Esophagus muscularis mucosa (tissue), 4 donors: ENCODE results near the gene SH2D6. TPM values are rescaled to one million over a fixed set of nuclear protein-coding genes. Genes with fewer than 3 reads are reported as not detected.

ENCODE experiments used
- DNase-seq: peaks from one replicate; pipeline ENCODE4 v3.0.0-alpha.2; 2017; ENCODE audit errors: extremely low spot score
- H3K27ac ChIP-seq, 4 donors: fragments of 200-600 bp; sonication (generic); replicated peaks in 1 of 4; 1 replicate in 3 of 4; 2 replicates in 1 of 4; pipeline ENCODE4 v1.5.1; 2016 to 2019; ENCODE audit warnings: mild to moderate bottlenecking in 1 of 4
- H3K27me3 ChIP-seq, 4 donors: fragments of 200-600 bp; sonication (generic); one replicate each; pipeline versions ENCODE4 v1.5.1 to v1.6.0; 2016 to 2019
- H3K36me3 ChIP-seq, 4 donors: fragments of 200-600 bp; sonication (generic); one replicate each; pipeline ENCODE4 v1.5.1; 2016 to 2019
- H3K4me1 ChIP-seq, 4 donors: fragments of 200-600 bp; sonication (generic); one replicate each; pipeline ENCODE4 v1.5.1; 2016 to 2019
- H3K4me3 ChIP-seq, 4 donors: fragments of 200-600 bp; sonication (generic); 1 replicate in 2 of 4; 2 replicates in 2 of 4; pipeline ENCODE4 v1.5.1; 2016 to 2019; ENCODE audit warnings: mild to moderate bottlenecking in 4 of 4, moderate library complexity in 1 of 4
- H3K9me3 ChIP-seq, 4 donors: fragments of 200-600 bp; sonication (generic); 1 replicate in 3 of 4; 2 replicates in 1 of 4; pipeline ENCODE4 v1.5.1; 2016 to 2019
- CTCF ChIP-seq, 3 experiments: fragments of 200-600 bp in 2 of 3; fragments of 450-650 bp in 1 of 3; sonication (generic) in 2 of 3; IDR thresholded peaks; one replicate each; pipeline ENCODE4 v1.5.1; 2017 to 2019; ENCODE audit warnings: antibody characterized with exemption in 3 of 3, mild to moderate bottlenecking in 2 of 3, moderate library complexity in 1 of 3
- EP300 ChIP-seq: sonication (generic); formaldehyde crosslinking; IDR thresholded peaks from one replicate; pipeline ENCODE4 v1.6.1; 2017; ENCODE audit warnings: antibody characterized with exemption
- POLR2A ChIP-seq: fragments of 450-650 bp; IDR thresholded peaks from one replicate; pipeline ENCODE4 v1.6.1; 2017; ENCODE audit warnings: antibody characterized with exemption, moderate library complexity, mild to moderate bottlenecking, low read depth
- POLR2AphosphoS5 ChIP-seq, 2 donors: sonication (generic); formaldehyde crosslinking; IDR thresholded peaks; one replicate each; pipeline ENCODE4 v1.6.1; 2017; ENCODE audit warnings: antibody characterized with exemption in 2 of 2
- WGBS: methylation state at CpG from one replicate; pipeline ENCODE4 v1.1.5; 2018; 5-methylcytosine and 5-hydroxymethylcytosine counted together
- intact Hi-C: fragments of 100-400 bp; cut with DNase I; formaldehyde crosslinking; loops from one replicate; pipeline ENCODE4 v1.15.1; 2023
- total RNA-seq, 4 donors: library from RNA; depleted of rRNA; stranded (reverse); fragments of >200 nt; gene quantifications; one replicate each; pipeline versions ENCODE4 v1.1.0 to v1.2.1, GENCODE V29; 2016

Gene SH2D6
- total RNA-seq, 4 donors from 2014 or later: not detected

GRCh38 chr2:85423525-85423924, 5.0 kb downstream of the SH2D6 start:
- intact Hi-C loops: no loop called here

DNA sequence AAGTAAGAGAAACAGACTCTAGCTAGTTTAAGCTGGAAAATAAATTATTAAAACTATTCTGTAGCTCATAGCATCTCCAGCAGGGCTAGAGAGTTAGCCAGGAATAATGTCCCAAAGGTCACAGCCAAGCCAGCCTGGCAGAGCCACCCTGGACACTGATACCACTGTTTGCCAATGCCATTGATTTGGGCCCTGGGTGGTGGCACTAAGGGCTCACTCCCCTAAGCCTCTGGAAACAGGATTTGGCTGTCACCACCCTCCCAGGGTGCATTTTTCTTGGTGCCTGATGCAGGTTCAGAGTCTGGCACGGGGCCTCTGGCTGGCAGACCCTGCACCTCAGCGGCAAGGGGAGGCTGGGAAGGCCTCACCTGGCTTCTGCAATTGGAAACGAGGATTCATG, 7.1 kb downstream of the SH2D6 start:
- intact Hi-C loops: no loop called here
- Histone ChIP-seq H3K27me3 (no peaks in the 10 kb centered on the region), H3K4me3 (no peak overlapping the region), H3K36me3 (no peaks in the 10 kb centered on the region), H3K4me1 (peaks cover 9 to 11% (median 9%) of the 10 kb centered on the region in 4 donors), H3K9me3 (no peaks in the 10 kb centered on the region), H3K27ac (no peak overlapping the region)
- 95% methylated on average over 3 of the region's 3 CpGs for WGBS
- TF ChIP-seq CTCF (IDR thresholded peaks at IDR 0.05): no peak
- DNase-seq: no peak

More at GRCh38 chr2:85423525-85423924, 5.0 kb downstream of the SH2D6 start:
- DNase-seq: no peak
- Histone ChIP-seq H3K4me1 (peaks cover 25 to 28% (median 26%) of the 10 kb centered on the region in 4 donors), H3K36me3 (no peaks in the 10 kb centered on the region), H3K4me3 (no peak overlapping the region), H3K27ac (no peak overlapping the region), H3K27me3 (no peaks in the 10 kb centered on the region), H3K9me3 (no peaks in the 10 kb centered on the region)
- TF ChIP-seq EP300 (no peak), CTCF (IDR thresholded peaks at IDR 0.05) (no peak), POLR2AphosphoS5 (IDR thresholded peaks at IDR 0.05) (no peak), POLR2A (no peak)
- WGBS: 66% methylated on average over 3 of the region's 5 CpGs

GRCh38 chr2:85427300-85427835, 8.9 kb downstream of the SH2D6 start:
- H3K9me3 ChIP-seq: no peaks in the 10 kb centered on the region

DNA sequence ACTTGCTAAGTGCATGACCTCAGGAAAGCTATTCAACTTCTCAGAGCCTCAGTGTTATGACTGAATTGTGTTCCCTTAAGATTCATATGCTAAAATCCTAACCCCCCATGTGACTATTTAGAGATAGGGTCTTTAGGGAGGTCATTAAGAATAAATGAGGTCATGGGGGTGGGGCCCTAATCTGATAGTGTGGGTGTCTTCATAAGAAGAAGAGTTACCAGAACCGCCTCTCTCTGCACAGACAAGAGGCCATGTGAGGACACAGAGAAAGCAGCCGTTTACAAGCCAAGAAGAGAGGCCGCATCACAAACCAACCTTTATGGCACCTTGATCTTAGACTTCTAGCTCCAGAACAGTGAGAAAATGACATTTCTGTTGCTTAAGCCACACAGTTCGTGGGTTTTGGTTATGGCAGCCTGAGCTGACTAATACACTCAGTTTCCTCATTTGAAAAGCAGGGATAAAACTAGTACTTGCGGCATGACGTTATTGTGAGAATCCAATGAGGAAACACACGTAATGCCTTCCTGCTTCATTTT, 9.9 kb downstream of the SH2D6 start:
- DNase-seq: no peak
- Histone ChIP-seq H3K4me3 (no peak overlapping the region), H3K4me1 (peaks cover 8 to 12% (median 9%) of the 10 kb centered on the region in 4 donors), H3K9me3 (no peaks in the 10 kb centered on the region), H3K27ac (no peak overlapping the region), H3K27me3 (no peaks in the 10 kb centered on the region), H3K36me3 (no peaks in the 10 kb centered on the region)
- intact Hi-C loops: no loop called here
- no peak for TF ChIP-seq CTCF (IDR thresholded peaks at IDR 0.05)
- no peak for TF ChIP-seq POLR2A
- no peak for TF ChIP-seq EP300
- no peak for TF ChIP-seq POLR2AphosphoS5 (IDR thresholded peaks at IDR 0.05)
- WGBS: 61% methylated on average over 7 of the region's 7 CpGs

More at GRCh38 chr2:85427300-85427835, 8.9 kb downstream of the SH2D6 start:
- Histone ChIP-seq H3K4me1 (peaks cover 0 to 4% (median 2%) of the 10 kb centered on the region in 4 donors), H3K27me3 (no peaks in the 10 kb centered on the region), H3K27ac (no peak overlapping the region), H3K36me3 (no peaks in the 10 kb centered on the region), H3K4me3 (no peak overlapping the region)
- TF ChIP-seq CTCF (IDR thresholded peaks at IDR 0.05) (no peak), EP300 (no peak), POLR2A (no peak), POLR2AphosphoS5 (IDR thresholded peaks at IDR 0.05) (no peak)
- no peak for DNase-seq
- intact Hi-C loops: no loop called here
- WGBS: 80% methylated on average over 3 of the region's 3 CpGs
